Endothelial cell of umbilical vein (primary cell): ENCODE data around the gene CD79B. TPM values are rescaled to one million over a fixed set of nuclear protein-coding genes. Genes with fewer than 3 reads are reported as not detected.

Experiments
- BruUV-seq: library from RNA; stranded (reverse); fragments of 400-500 nt; replicated peaks from 2 replicates; lab custom pipeline; 2021; lab: Mats Ljungman, UMichigan
- CTCF ChIA-PET: fragments of 300-600, 350-600 bp; sonication (Branson Sonifier 250); formaldehyde crosslinking; loops from one replicate; lab custom pipeline; 2021; ENCODE audit warnings: antibody characterized with exemption, inconsistent platforms; lab: Charles Lee
- POLR2A ChIA-PET: fragments of 300-600, 350-600 bp; sonication (Branson Sonifier 250); formaldehyde crosslinking; loops from one replicate; lab custom pipeline; 2021; ENCODE audit warnings: antibody characterized with exemption, inconsistent platforms; lab: Charles Lee
- DNase-seq: peaks from one replicate; pipeline ENCODE4 v3.0.0-alpha.2; 2011; ENCODE audit warnings: low read depth, low spot score
- FAIRE-seq: peaks from 2 replicates; lab custom pipeline; 2011; peaks lifted over from hg19 to GRCh38; lab: Jason Lieb, UNC
- H2AFZ ChIP-seq: 2 replicates; pipeline ENCODE4 v1.6.0; 2012; ENCODE audit warnings: low read depth, low read length, control low read depth, inconsistent platforms
- H3K27ac ChIP-seq: 2 replicates; pipeline ENCODE4 v1.5.1; 2011; ENCODE audit warnings: low read depth, mild to moderate bottlenecking, control low read depth, low read length, moderate library complexity; ENCODE audit not compliant: insufficient read depth
- H3K27me3 ChIP-seq, 2 experiments: 2 replicates each; pipeline versions ENCODE4 v1.6.0 to v1.6.1; 2011; ENCODE audit warnings: low read length in 2 of 2, mixed read lengths in 1 of 2; ENCODE audit not compliant: control insufficient read depth in 2 of 2, insufficient read depth in 2 of 2
- H3K36me3 ChIP-seq, 2 experiments: 2 replicates in 1 of 2; 3 replicates in 1 of 2; pipeline ENCODE4 v1.5.1; 2011; ENCODE audit warnings: low read length in 2 of 2, mild to moderate bottlenecking in 1 of 2, moderate library complexity in 1 of 2; ENCODE audit not compliant: control insufficient read depth in 2 of 2, insufficient read depth in 2 of 2; ENCODE audit errors: extremely low read depth in 1 of 2
- H3K4me1 ChIP-seq: 3 replicates; pipeline ENCODE4 v1.5.1; 2011; ENCODE audit warnings: mild to moderate bottlenecking, low read length; ENCODE audit not compliant: control insufficient read depth, insufficient read depth; ENCODE audit errors: extremely low read depth
- H3K4me2 ChIP-seq: 2 replicates; pipeline ENCODE4 v1.6.1; 2011; ENCODE audit warnings: low read length, control low read depth, mixed read lengths; ENCODE audit not compliant: insufficient read depth
- H3K4me3 ChIP-seq, 3 experiments: fragments of 200-600 bp in 1 of 3; sonication (generic), shearing (Covaris generic) in 1 of 3; replicated peaks in 1 of 3; 2 replicates each; pipeline ENCODE4 v1.5.1; 2011 to 2016; ENCODE audit warnings: control low read depth in 3 of 3, low read length in 3 of 3, mild to moderate bottlenecking in 2 of 3, inconsistent platforms in 1 of 3, low read depth in 1 of 3, moderate library complexity in 1 of 3; ENCODE audit not compliant: insufficient read depth in 1 of 3
- H3K79me2 ChIP-seq: 2 replicates; pipeline ENCODE4 v1.6.0; 2012; ENCODE audit warnings: low read length, inconsistent platforms; ENCODE audit not compliant: control insufficient read depth, insufficient read depth
- H3K9ac ChIP-seq: replicated peaks from 2 replicates; pipeline ENCODE3; 2011; ENCODE audit warnings: low read length, control low read depth; ENCODE audit not compliant: insufficient read depth; ENCODE audit errors: extremely low read depth
- H3K9me1 ChIP-seq: replicated peaks from 3 replicates; pipeline ENCODE4 v1.6.0; 2011; ENCODE audit warnings: mild to moderate bottlenecking, low read length; ENCODE audit not compliant: control insufficient read depth, insufficient read depth; ENCODE audit errors: extremely low read depth
- H3K9me3 ChIP-seq: replicated peaks from 2 replicates; pipeline ENCODE4 v1.5.1; 2012; ENCODE audit warnings: low read length, inconsistent platforms; ENCODE audit not compliant: control insufficient read depth, insufficient read depth
- H4K20me1 ChIP-seq: replicated peaks from 2 replicates; pipeline ENCODE3; 2011; ENCODE audit warnings: mild to moderate bottlenecking, low read length; ENCODE audit not compliant: control insufficient read depth, insufficient read depth; ENCODE audit errors: extremely low read depth
- EZH2 ChIP-seq: IDR thresholded peaks from 2 replicates; pipeline ENCODE4 v1.6.1; 2012; ENCODE audit warnings: borderline replicate concordance, low read depth, mild to moderate bottlenecking, moderate library complexity, low read length, inconsistent platforms; ENCODE audit not compliant: severe bottlenecking
- FOS ChIP-seq: IDR thresholded peaks from 2 replicates; pipeline ENCODE4 v1.6.1; 2011; ENCODE audit warnings: mild to moderate bottlenecking, low read length, moderate library complexity, borderline replicate concordance; ENCODE audit not compliant: insufficient read depth
- GATA2 ChIP-seq: IDR thresholded peaks from 2 replicates; pipeline ENCODE4 v1.7.0; 2011; ENCODE audit warnings: low read depth, mild to moderate bottlenecking, moderate library complexity, mixed read lengths, low read length; ENCODE audit not compliant: insufficient read length, insufficient read depth
- JUN ChIP-seq: IDR thresholded peaks from 2 replicates; pipeline ENCODE4 v1.6.1; 2011; ENCODE audit warnings: borderline replicate concordance, low read depth; ENCODE audit not compliant: insufficient read length, insufficient read depth
- MYC ChIP-seq: IDR thresholded peaks from one replicate; pipeline ENCODE4 v1.6.1; 2011; ENCODE audit warnings: mild to moderate bottlenecking, low read depth, low read length
- POLR2A ChIP-seq: IDR thresholded peaks from 2 replicates; pipeline ENCODE4 v1.6.1; 2012; ENCODE audit warnings: low read depth, mild to moderate bottlenecking, control low read depth, low read length
- POLR2AphosphoS5 ChIP-seq: IDR thresholded peaks from 2 replicates; pipeline ENCODE4 v1.6.1; 2012; ENCODE audit warnings: low read depth, mild to moderate bottlenecking, control low read depth, low read length, moderate library complexity; ENCODE audit not compliant: insufficient read depth
- dilution Hi-C: fragments of 300-500 bp; cut with MboI; formaldehyde crosslinking; loops from one replicate; pipeline ENCODE4 v1.15.0; 2019; ENCODE audit warnings: low sequenced_read_pairs; ENCODE audit not compliant: extremely low pct_ligation_motif_present
- intact Hi-C: fragments of 100-400 bp; cut with micrococcal nuclease; formaldehyde crosslinking; loops from one replicate; pipeline ENCODE4 v1.10.0; 2022
- polyA plus RNA-seq, 4 experiments: library from polyadenylated mRNA; depleted of rRNA in 3 of 4; stranded (reverse) in 3 of 4; unstranded in 1 of 4; fragments of >200 nt; gene quantifications; 2 replicates each; pipeline versions ENCODE4 v1.2.1 to v1.2.3, GENCODE V29; 2011 to 2012; ENCODE audit warnings: missing spikeins in 1 of 4
- total RNA-seq: library from RNA; stranded (reverse); gene quantifications from 2 replicates; pipeline ENCODE4 v1.2.3, GENCODE V29; 2021
- TF ChIP-seq, protein P1 (sequence below), 2 donors: IDR thresholded peaks; 1 replicate in 1 of 2; 2 replicates in 1 of 2; pipeline ENCODE4 v1.5.1; 2011; ENCODE audit warnings: low read length in 2 of 2, mild to moderate bottlenecking in 2 of 2, moderate library complexity in 2 of 2, control low read depth in 1 of 2, inconsistent platforms in 1 of 2, low read depth in 1 of 2; ENCODE audit not compliant: insufficient read depth in 1 of 2; ENCODE audit errors: extremely low read depth in 1 of 2
- TF ChIP-seq, protein P2 (sequence below): IDR thresholded peaks from 2 replicates; pipeline ENCODE4 v1.6.1; 2011; ENCODE audit not compliant: insufficient read depth, insufficient read length

Gene CD79B
- total and polyA plus RNA-seq, 2 donors (not counting 3 experiments of a cell fraction or from before 2014, with no cell fraction given) = 2.1 to 3.9 TPM

DNA sequence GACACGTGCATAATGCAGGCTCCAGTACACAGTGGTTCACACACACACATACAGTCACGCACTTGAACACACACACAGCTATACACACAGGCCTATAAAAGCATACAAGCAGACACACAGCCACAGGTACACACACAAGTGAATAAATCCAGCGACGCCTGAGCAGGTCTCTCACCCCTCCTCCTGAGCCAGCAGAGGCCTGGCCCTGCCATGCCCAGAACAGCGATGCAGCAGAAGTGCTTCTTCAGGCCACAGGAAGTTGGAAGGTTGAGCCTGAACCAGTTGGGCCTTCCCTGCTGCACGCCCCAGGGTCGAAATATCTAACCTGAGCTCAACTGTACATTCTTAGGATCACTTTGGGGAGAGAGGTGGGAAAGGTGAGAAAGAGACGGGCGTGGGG is 7.3 kb upstream of the CD79B start:
- H3K9ac ChIP-seq = no peak overlapping the region
- POLR2A ChIA-PET = no interaction called here
- H3K36me3 ChIP-seq = no peaks in the 10 kb centered on the region
- H3K4me1 ChIP-seq = no peaks in the 10 kb centered on the region
- no peaks in the 10 kb centered on the region for H3K9me3 ChIP-seq
- no peaks in the 10 kb centered on the region for H3K79me2 ChIP-seq
- intact Hi-C loops (no loop called here), dilution Hi-C loops (no loop called here)
- H3K4me3 ChIP-seq = no peak overlapping the region
- CTCF ChIA-PET = interaction anchor here (0.7 to 1.9 kb wide), 5 partner anchors 12 to 194 kb away, joined by 3 to 9 read pairs (median 4); partner anchors contain the start of gene GH1
- DNase-seq (no peak), FAIRE-seq (no peak)
- H3K4me2 ChIP-seq = no peak overlapping the region
- no peak overlapping the region for H2AFZ ChIP-seq
- H3K9me1 ChIP-seq = no peaks in the 10 kb centered on the region
- TF ChIP-seq MYC (no peak), GATA2 (no peak), EZH2 (no peak), JUN (no peak), POLR2AphosphoS5 (no peak), FOS (no peak), POLR2A (no peak)
- TF ChIP-seq, protein P1, sequence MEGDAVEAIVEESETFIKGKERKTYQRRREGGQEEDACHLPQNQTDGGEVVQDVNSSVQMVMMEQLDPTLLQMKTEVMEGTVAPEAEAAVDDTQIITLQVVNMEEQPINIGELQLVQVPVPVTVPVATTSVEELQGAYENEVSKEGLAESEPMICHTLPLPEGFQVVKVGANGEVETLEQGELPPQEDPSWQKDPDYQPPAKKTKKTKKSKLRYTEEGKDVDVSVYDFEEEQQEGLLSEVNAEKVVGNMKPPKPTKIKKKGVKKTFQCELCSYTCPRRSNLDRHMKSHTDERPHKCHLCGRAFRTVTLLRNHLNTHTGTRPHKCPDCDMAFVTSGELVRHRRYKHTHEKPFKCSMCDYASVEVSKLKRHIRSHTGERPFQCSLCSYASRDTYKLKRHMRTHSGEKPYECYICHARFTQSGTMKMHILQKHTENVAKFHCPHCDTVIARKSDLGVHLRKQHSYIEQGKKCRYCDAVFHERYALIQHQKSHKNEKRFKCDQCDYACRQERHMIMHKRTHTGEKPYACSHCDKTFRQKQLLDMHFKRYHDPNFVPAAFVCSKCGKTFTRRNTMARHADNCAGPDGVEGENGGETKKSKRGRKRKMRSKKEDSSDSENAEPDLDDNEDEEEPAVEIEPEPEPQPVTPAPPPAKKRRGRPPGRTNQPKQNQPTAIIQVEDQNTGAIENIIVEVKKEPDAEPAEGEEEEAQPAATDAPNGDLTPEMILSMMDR (IDR thresholded peaks at IDR 0.05; ENCODE audit: extremely low read depth in 1 of 2, insufficient read depth in 1 of 2, low read depth in 1 of 2, low read length in 2 of 2) = no peak
- TF ChIP-seq, protein P2, sequence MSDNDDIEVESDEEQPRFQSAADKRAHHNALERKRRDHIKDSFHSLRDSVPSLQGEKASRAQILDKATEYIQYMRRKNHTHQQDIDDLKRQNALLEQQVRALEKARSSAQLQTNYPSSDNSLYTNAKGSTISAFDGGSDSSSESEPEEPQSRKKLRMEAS = no peak
- no peaks in the 10 kb centered on the region for H4K20me1 ChIP-seq
- H3K27me3 ChIP-seq = no peaks in the 10 kb centered on the region
- BruUV-seq = no TSS peak
- H3K27ac ChIP-seq = no peak overlapping the region
